Frontal cortex (tissue), 4 donors: Measurements from ENCODE around the gene HTT-AS. TPM values are rescaled to one million over a fixed set of nuclear protein-coding genes. Genes with fewer than 3 reads are reported as not detected.
A peak's percentile ranks its signal among the peaks of the same experiment; 100 is the strongest.

Source experiments
- DNase-seq, 2 donors: peaks; one replicate each; pipeline ENCODE4 v3.0.0; 2012; ENCODE audit warnings: low spot score in 2 of 2
- FAIRE-seq: peaks from 2 replicates; lab custom pipeline; 2012; peaks lifted over from hg19 to GRCh38; lab: Jason Lieb, UNC
- total RNA-seq: library from RNA; depleted of rRNA; stranded (reverse); fragments of >200 nt; gene quantifications from one replicate; pipeline ENCODE4 v1.2.3, GENCODE V29; 2014
- donor health status: control.
- donor health status: control.
- donor health status: control.

Gene HTT-AS
- not detected for total RNA-seq

- peak; percentile 95 to 97 for DNase-seq
- FAIRE-seq = no peak
These were observed at the start of gene HTT-AS, which contains the start of gene HTT for GRCh38 chr4:3074078-3074845. Gene HTT-AS (minus strand): TSS chr4:3074538. Gene HTT (plus strand): TSS chr4:3074681. CDS start chr4:3074826, 145 bp downstream.

- no peak for DNase-seq
- no peak for FAIRE-seq
These were observed 48.9 kb upstream of the HTT-AS start for GRCh38 chr4:3123181-3123671.

- no peak for FAIRE-seq
- no peak for DNase-seq
These were observed 47.8 kb upstream of the HTT-AS start for GRCh38 chr4:3122081-3122563.

GRCh38 chr4:3121596-3121995, 47.3 kb upstream of the HTT-AS start:
- FAIRE-seq = no peak
- no peak for DNase-seq

- DNase-seq (no peak), FAIRE-seq (no peak)
These were observed 46.8 kb upstream of the HTT-AS start for GRCh38 chr4:3121110-3121509.

GRCh38 chr4:3119464-3119863, 45.1 kb upstream of the HTT-AS start:
- no peak for DNase-seq
- no peak for FAIRE-seq

GRCh38 chr4:3118312-3118711, 44.0 kb upstream of the HTT-AS start:
- no peak for DNase-seq
- no peak for FAIRE-seq

- no peak for DNase-seq
- no peak for FAIRE-seq
These were observed 42.6 kb upstream of the HTT-AS start for GRCh38 chr4:3116955-3117354.

GRCh38 chr4:3115637-3116270, 41.4 kb upstream of the HTT-AS start:
- DNase-seq = no peak

GRCh38 chr4:3114377-3114776, 40.0 kb upstream of the HTT-AS start:
- no peak for DNase-seq
- no peak for FAIRE-seq

More at GRCh38 chr4:3115637-3116270, 41.4 kb upstream of the HTT-AS start:
- FAIRE-seq = no peak

- DNase-seq = no peak
- no peak for FAIRE-seq
These were observed 38.5 kb upstream of the HTT-AS start for GRCh38 chr4:3112609-3113469.

GRCh38 chr4:3112201-3112600, 37.9 kb upstream of the HTT-AS start:
- FAIRE-seq = no peak
- no peak for DNase-seq

GRCh38 chr4:3111461-3111860, 37.1 kb upstream of the HTT-AS start:
- DNase-seq (no peak), FAIRE-seq (no peak)

- DNase-seq (no peak), FAIRE-seq (no peak)
These were observed 33.9 kb upstream of the HTT-AS start for GRCh38 chr4:3108211-3108610.

- no peak for FAIRE-seq
- DNase-seq = no peak
These were observed 33.4 kb upstream of the HTT-AS start for GRCh38 chr4:3107691-3108121.

- FAIRE-seq = no peak
- DNase-seq = no peak
These were observed 32.9 kb upstream of the HTT-AS start for GRCh38 chr4:3107271-3107670.

GRCh38 chr4:3106339-3107186, 32.2 kb upstream of the HTT-AS start:
- DNase-seq = peak; percentile 62 to 84
- FAIRE-seq = peak; percentile 78

- DNase-seq = no peak
- no peak for FAIRE-seq
These were observed 24.0 kb upstream of the HTT-AS start for GRCh38 chr4:3098346-3098745.

- FAIRE-seq (no peak), DNase-seq (no peak)
These were observed 21.9 kb upstream of the HTT-AS start for GRCh38 chr4:3096202-3096601.
